T-helper 2 cell (primary cell): ENCODE measurements around the gene MSTN.
"Not testable (repeated sequence)": the region's sequence is repeated elsewhere in the genome, so short reads cannot be mapped to it uniquely, and the experiment has no call there.

Source experiments
- DNase-seq, 5 experiments: peaks; one replicate each; pipeline versions ENCODE4 v3.0.0 to v3.0.0-alpha.2; 2012 to 2022

MSTN gene

GRCh38 chr2:190062053-190062452 lies 476 bp downstream of the MSTN start:
- DNase-seq: no peak

GRCh38 chr2:190060626-190061025 lies 1.9 kb downstream of the MSTN start:
- DNase-seq: no peak

- no peak for DNase-seq
Measured at GRCh38 chr2:190060019-190060418, 2.5 kb downstream of the MSTN start.

- DNase-seq: no peak
Measured at GRCh38 chr2:190053426-190053825, 9.1 kb downstream of the MSTN start.

GRCh38 chr2:190052307-190052706 lies 10.2 kb downstream of the MSTN start:
- DNase-seq: no peak

- DNase-seq: no peak
Measured at GRCh38 chr2:190051223-190051622, 11.3 kb downstream of the MSTN start.

- no peak for DNase-seq
Measured at GRCh38 chr2:190050001-190050400, 12.5 kb downstream of the MSTN start.

GRCh38 chr2:190044866-190045265 lies 17.7 kb downstream of the MSTN start:
- no peak for DNase-seq

DNA sequence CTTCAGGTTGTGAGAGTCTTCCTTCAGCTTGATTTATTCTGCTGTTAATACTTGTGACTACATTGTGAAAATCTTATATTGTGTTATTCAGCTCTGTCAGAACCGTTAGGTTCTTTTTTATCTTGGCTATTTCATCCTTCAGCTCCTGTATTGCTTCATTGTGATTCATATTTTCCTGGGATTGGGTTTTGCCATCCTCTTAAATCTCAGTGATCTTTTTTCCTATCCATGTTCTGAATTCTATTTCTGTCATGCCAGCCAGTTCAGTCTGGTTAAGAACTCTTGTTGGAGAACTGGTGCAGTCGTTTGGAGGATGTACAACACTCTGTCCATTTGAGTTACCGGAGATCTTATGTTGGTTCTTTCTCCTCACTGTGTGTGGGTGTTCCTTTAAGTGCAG lies 19.1 kb downstream of the MSTN start:
- no peak for DNase-seq

- DNase-seq: no peak
Measured at GRCh38 chr2:190036071-190036470, 26.5 kb downstream of the MSTN start.

GRCh38 chr2:190034417-190034816 lies 28.1 kb downstream of the MSTN start:
- DNase-seq: not testable (repeated sequence)

GRCh38 chr2:190031969-190032618 lies 30.4 kb downstream of the MSTN start:
- DNase-seq: no peak

- peak in 2 of 5 experiments; percentile 4 to 50 for DNase-seq
Measured at GRCh38 chr2:190023860-190024259, 38.7 kb downstream of the MSTN start.

DNA sequence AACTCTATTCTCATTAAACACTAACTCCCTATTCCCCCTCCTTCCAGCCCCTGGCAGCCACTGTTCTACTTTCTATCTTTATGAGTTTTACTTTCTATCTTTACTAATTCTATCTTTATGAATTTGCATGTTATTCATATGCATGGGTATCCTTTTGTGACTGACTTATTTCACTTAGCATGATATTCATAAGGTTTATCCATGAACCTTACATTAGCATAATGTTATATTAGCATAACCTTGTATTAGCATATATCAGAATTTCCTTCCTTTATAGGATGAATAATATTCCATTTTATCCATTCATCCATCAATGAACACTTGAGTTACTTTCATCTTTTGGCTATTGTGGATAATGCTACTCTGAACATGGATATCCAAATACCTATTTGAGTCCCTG lies 41.8 kb downstream of the MSTN start:
- no peak for DNase-seq

DNA sequence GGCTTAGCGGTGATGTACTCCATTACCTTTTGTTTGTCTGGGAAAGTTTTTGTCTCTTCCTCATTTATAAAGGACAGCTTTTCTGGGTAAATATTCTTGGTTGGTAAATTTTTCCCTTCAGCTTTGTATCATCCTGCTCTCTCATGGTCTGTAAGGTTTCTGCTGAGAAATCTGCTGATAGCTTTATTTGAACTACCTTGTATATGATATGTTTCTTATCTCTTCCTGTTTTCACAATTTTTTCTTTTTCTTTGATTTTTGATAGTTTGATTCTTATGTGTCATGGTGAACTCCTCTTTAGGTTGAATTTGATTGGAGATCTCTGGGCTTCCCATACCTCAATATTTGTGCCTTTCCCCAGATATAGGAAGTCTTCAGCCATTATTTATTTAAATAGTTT lies 44.7 kb downstream of the MSTN start:
- DNase-seq: no peak

DNA sequence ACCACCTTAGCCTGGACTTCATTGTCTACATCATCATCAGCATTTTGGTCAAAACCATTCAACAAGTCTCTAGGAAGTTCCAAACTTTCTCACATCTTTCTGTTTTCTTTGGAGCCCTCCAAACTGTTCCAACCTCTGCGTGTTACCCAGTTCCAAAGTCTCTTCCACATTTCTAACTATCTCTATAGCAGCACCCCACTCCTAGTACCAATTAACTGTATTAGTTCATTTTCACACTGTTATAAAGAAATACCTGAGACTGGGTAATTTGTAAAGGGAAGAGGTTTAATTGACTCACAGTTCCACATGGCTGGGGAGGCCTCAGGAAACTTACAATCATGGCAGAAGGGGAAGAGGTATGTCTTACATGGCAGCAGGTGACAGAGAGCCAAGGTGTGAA lies 46.6 kb downstream of the MSTN start:
- not testable (repeated sequence) for DNase-seq
